Activated CD4-positive, alpha-beta T cell treated with anti-CD3 and anti-CD28 coated beads for 36 hours (primary cell): Measurements from ENCODE around the gene EPHA7. TPM values are rescaled to one million over a fixed set of nuclear protein-coding genes. Genes with fewer than 3 reads are reported as not detected.

Experiments
- ATAC-seq: fragments of 200-7000 bp; cut with Tn5 transposase; one replicate; pipeline ENCODE4 v1.10.0; 2021; ENCODE audit warnings: mild to moderate bottlenecking, moderate library complexity
- CTCF ChIA-PET: fragments of 350-600 bp; sonication (Branson Sonifier 250); formaldehyde crosslinking; loops from one replicate; lab custom pipeline; 2021; ENCODE audit warnings: antibody characterized with exemption; lab: Charles Lee
- POLR2A ChIA-PET: fragments of 350-600 bp; sonication (Branson Sonifier 250); formaldehyde crosslinking; loops from one replicate; lab custom pipeline; 2021; ENCODE audit warnings: antibody characterized with exemption, inconsistent platforms; lab: Charles Lee
- DNase-seq: peaks from one replicate; pipeline ENCODE4 v3.0.0-alpha.2; 2020
- H3K27ac Mint-ChIP-seq: one replicate; pipeline ENCODE4 v1.8.0; 2021; ENCODE audit warnings: mixed read lengths
- H3K27me3 Mint-ChIP-seq: one replicate; pipeline ENCODE4 v1.8.0; 2021; ENCODE audit warnings: mixed read lengths
- H3K36me3 Mint-ChIP-seq: one replicate; pipeline ENCODE4 v1.8.0; 2021; ENCODE audit warnings: low read depth, mixed read lengths
- H3K4me1 Mint-ChIP-seq: one replicate; pipeline ENCODE4 v1.8.0; 2021; ENCODE audit warnings: mixed read lengths
- H3K4me3 Mint-ChIP-seq: one replicate; pipeline ENCODE4 v1.8.0; 2021; ENCODE audit warnings: mild to moderate bottlenecking, moderate library complexity, mixed read lengths
- H3K9me3 Mint-ChIP-seq: one replicate; pipeline ENCODE4 v1.8.0; 2021; ENCODE audit warnings: low read depth, mixed read lengths
- intact Hi-C, 2 experiments: fragments of 100-400 bp; cut with DNase I in 1 of 2; cut with micrococcal nuclease in 1 of 2; formaldehyde crosslinking; loops; one replicate each; pipeline versions ENCODE4 v1.14.2 to v1.15.1; 2022 to 2024; cut with DNase I, micrococcal nuclease
- total RNA-seq, 2 experiments: library from RNA; stranded (reverse); gene quantifications; one replicate each; pipeline ENCODE4 v1.2.3, GENCODE V29; 2021

The EPHA7 gene
- total RNA-seq, 2 experiments from 2014 or later, result not detected

GRCh38 chr6:93418408-93419303 is 703 bp downstream of the EPHA7 start:
- ChIA-PET CTCF (no interaction called here), POLR2A (no interaction called here)
- intact Hi-C loops, result no loop called here
- Mint-ChIP-seq H3K27me3 (peaks cover 43% of the 10 kb centered on the region), H3K4me3 (peak overlapping the region; percentile 49), H3K27ac (no peak overlapping the region), H3K36me3 (no peaks in the 10 kb centered on the region), H3K9me3 (no peaks in the 10 kb centered on the region), H3K4me1 (peaks cover 12% of the 10 kb centered on the region)
- DNase-seq, result peak; percentile 13
- ATAC-seq, result no peak

- no peak overlapping the region for H3K4me3 Mint-ChIP-seq
- CTCF ChIA-PET, result no interaction called here
Measured at GRCh38 chr6:93418033-93418407, 1.3 kb downstream of the EPHA7 start.

GRCh38 chr6:93417421-93418013 is 1.8 kb downstream of the EPHA7 start:
- no peaks in the 10 kb centered on the region for H3K36me3 Mint-ChIP-seq
- ChIA-PET CTCF (interaction anchor here (0.6 to 0.7 kb wide), 2 partner anchors 9 to 1241 kb away, joined by 3 read pairs; no protein-coding TSS in a partner anchor), POLR2A (no interaction called here)
- peaks cover 41% of the 10 kb centered on the region for H3K27me3 Mint-ChIP-seq
- no peak overlapping the region for H3K27ac Mint-ChIP-seq
- ATAC-seq, result no peak
- no peaks in the 10 kb centered on the region for H3K9me3 Mint-ChIP-seq
- intact Hi-C loops, result no loop called here
- peaks cover 12% of the 10 kb centered on the region for H3K4me1 Mint-ChIP-seq
- H3K4me3 Mint-ChIP-seq, result peak overlapping the region; percentile 19
- peak; percentile 3 for DNase-seq

More at GRCh38 chr6:93418033-93418407, 1.3 kb downstream of the EPHA7 start:
- POLR2A ChIA-PET, result no interaction called here
- H3K27ac Mint-ChIP-seq, result no peak overlapping the region
- peaks cover 43% of the 10 kb centered on the region for H3K27me3 Mint-ChIP-seq
- DNase-seq, result no peak
- intact Hi-C loops, result no loop called here
- no peaks in the 10 kb centered on the region for H3K36me3 Mint-ChIP-seq
- H3K9me3 Mint-ChIP-seq, result no peaks in the 10 kb centered on the region
- ATAC-seq, result no peak
- H3K4me1 Mint-ChIP-seq, result peaks cover 12% of the 10 kb centered on the region

- H3K36me3 Mint-ChIP-seq, result no peaks in the 10 kb centered on the region
- H3K27me3 Mint-ChIP-seq, result peaks cover 40% of the 10 kb centered on the region
- no peaks in the 10 kb centered on the region for H3K9me3 Mint-ChIP-seq
- DNase-seq (peak; percentile 8), ATAC-seq (no peak)
- ChIA-PET CTCF (interaction anchor here (0.6 to 0.7 kb wide), 2 partner anchors 10 to 1242 kb away, joined by 3 read pairs; no protein-coding TSS in a partner anchor), POLR2A (no interaction called here)
- peaks cover 12% of the 10 kb centered on the region for H3K4me1 Mint-ChIP-seq
- H3K4me3 Mint-ChIP-seq, result peak overlapping the region; percentile 19
- H3K27ac Mint-ChIP-seq, result no peak overlapping the region
- intact Hi-C loops, result no loop called here
Measured at GRCh38 chr6:93416571-93417420, 2.6 kb downstream of the EPHA7 start.

- ChIA-PET CTCF (no interaction called here), POLR2A (no interaction called here)
- no peak for DNase-seq
- Mint-ChIP-seq H3K4me1 (peaks cover 8% of the 10 kb centered on the region), H3K36me3 (no peaks in the 10 kb centered on the region), H3K9me3 (no peaks in the 10 kb centered on the region), H3K4me3 (no peak overlapping the region), H3K27ac (no peak overlapping the region), H3K27me3 (peaks cover 18% of the 10 kb centered on the region)
- no peak for ATAC-seq
- intact Hi-C loops, result no loop called here
Measured at GRCh38 chr6:93413190-93413589, 6.2 kb downstream of the EPHA7 start.

GRCh38 chr6:93412452-93412851 is 6.9 kb downstream of the EPHA7 start:
- H3K36me3 Mint-ChIP-seq, result no peaks in the 10 kb centered on the region
- ATAC-seq (no peak), DNase-seq (no peak)
- no peaks in the 10 kb centered on the region for H3K9me3 Mint-ChIP-seq
- peaks cover 3% of the 10 kb centered on the region for H3K4me1 Mint-ChIP-seq
- no peak overlapping the region for H3K27ac Mint-ChIP-seq
- H3K4me3 Mint-ChIP-seq, result no peak overlapping the region
- H3K27me3 Mint-ChIP-seq, result peaks cover 12% of the 10 kb centered on the region
- POLR2A ChIA-PET, result no interaction called here
- intact Hi-C loops, result no loop called here
- CTCF ChIA-PET, result no interaction called here

- POLR2A ChIA-PET, result no interaction called here
- H3K9me3 Mint-ChIP-seq, result no peaks in the 10 kb centered on the region
- no peaks in the 10 kb centered on the region for H3K36me3 Mint-ChIP-seq
- intact Hi-C loops, result no loop called here
- H3K4me1 Mint-ChIP-seq, result no peaks in the 10 kb centered on the region
- H3K4me3 Mint-ChIP-seq, result no peak overlapping the region
- no peak overlapping the region for H3K27ac Mint-ChIP-seq
- DNase-seq, result no peak
- no peak for ATAC-seq
- CTCF ChIA-PET, result no interaction called here
- H3K27me3 Mint-ChIP-seq, result no peaks in the 10 kb centered on the region
Measured at GRCh38 chr6:93407186-93407585, 12.2 kb downstream of the EPHA7 start.

- Mint-ChIP-seq H3K4me3 (no peak overlapping the region), H3K27ac (no peak overlapping the region), H3K4me1 (no peaks in the 10 kb centered on the region), H3K27me3 (no peaks in the 10 kb centered on the region), H3K36me3 (no peaks in the 10 kb centered on the region), H3K9me3 (no peaks in the 10 kb centered on the region)
- DNase-seq (no peak), ATAC-seq (no peak)
- POLR2A ChIA-PET, result no interaction called here
- intact Hi-C loops, result no loop called here
- CTCF ChIA-PET, result no interaction called here
Measured at GRCh38 chr6:93403390-93403789, 16.0 kb downstream of the EPHA7 start.

GRCh38 chr6:93398723-93399122 is 20.6 kb downstream of the EPHA7 start:
- no peak for DNase-seq
- ChIA-PET POLR2A (no interaction called here), CTCF (no interaction called here)
- no peaks in the 10 kb centered on the region for H3K4me1 Mint-ChIP-seq
- ATAC-seq, result no peak
- intact Hi-C loops, result no loop called here
- no peak overlapping the region for H3K4me3 Mint-ChIP-seq
- H3K9me3 Mint-ChIP-seq, result no peaks in the 10 kb centered on the region
- no peaks in the 10 kb centered on the region for H3K36me3 Mint-ChIP-seq
- H3K27me3 Mint-ChIP-seq, result no peaks in the 10 kb centered on the region
- H3K27ac Mint-ChIP-seq, result no peak overlapping the region

GRCh38 chr6:93394471-93394870 is 24.9 kb downstream of the EPHA7 start:
- ATAC-seq (no peak), DNase-seq (no peak)
- ChIA-PET POLR2A (no interaction called here), CTCF (no interaction called here)
- H3K36me3 Mint-ChIP-seq, result no peaks in the 10 kb centered on the region
- no peak overlapping the region for H3K27ac Mint-ChIP-seq
- no peak overlapping the region for H3K4me3 Mint-ChIP-seq
- H3K4me1 Mint-ChIP-seq, result no peaks in the 10 kb centered on the region
- intact Hi-C loops, result no loop called here
- H3K9me3 Mint-ChIP-seq, result no peaks in the 10 kb centered on the region
- no peaks in the 10 kb centered on the region for H3K27me3 Mint-ChIP-seq

GRCh38 chr6:93393554-93394074 is 25.7 kb downstream of the EPHA7 start:
- no peaks in the 10 kb centered on the region for H3K9me3 Mint-ChIP-seq
- intact Hi-C loops, result no loop called here
- no peak for DNase-seq
- no peak overlapping the region for H3K4me3 Mint-ChIP-seq
- no peak for ATAC-seq
- H3K27ac Mint-ChIP-seq, result no peak overlapping the region
- no peaks in the 10 kb centered on the region for H3K36me3 Mint-ChIP-seq
- no peaks in the 10 kb centered on the region for H3K4me1 Mint-ChIP-seq
- ChIA-PET POLR2A (no interaction called here), CTCF (no interaction called here)
- H3K27me3 Mint-ChIP-seq, result no peaks in the 10 kb centered on the region
